SK-N-SH (cell line): Measurements from ENCODE around the gene ZNF791. TPM values are rescaled to one million over a fixed set of nuclear protein-coding genes. Genes with fewer than 3 reads are reported as not detected.
"Not testable (repeated sequence)": the region's sequence is repeated elsewhere in the genome, so short reads cannot be mapped to it uniquely, and the experiment has no call there.

Source experiments
- CTCF ChIA-PET: fragments of 300-600, 350-600 bp; formaldehyde crosslinking; extraction: SDS; loops from one replicate; lab custom pipeline; 2021; lab: Yijun Ruan, JAX
- POLR2A ChIA-PET: fragments of 350-600 bp; sonication (Branson Sonifier 250); formaldehyde crosslinking; extraction: SDS; loops from one replicate; lab custom pipeline; 2020; ENCODE audit warnings: antibody characterized with exemption, inconsistent platforms; lab: Yijun Ruan, JAX
- DNase-seq: peaks from one replicate; pipeline ENCODE4 v3.0.0; 2012
- H2AFZ ChIP-seq: fragments of 200-600 bp; sonication (generic); 2 replicates; pipeline ENCODE4 v1.8.1; 2016; ENCODE audit warnings: antibody characterized with exemption, mild to moderate bottlenecking, low read depth
- H3F3A ChIP-seq: fragments of 200-600 bp; sonication (generic); replicated peaks from 2 replicates; pipeline ENCODE3; 2016; ENCODE audit warnings: antibody characterized with exemption, mild to moderate bottlenecking; ENCODE audit not compliant: insufficient read depth
- H3K27ac ChIP-seq, 2 experiments: fragments of 200-500 bp in 1 of 2; fragments of 200-600 bp in 1 of 2; sonication (Bioruptor generic) in 1 of 2; sonication (generic), shearing (Covaris generic) in 1 of 2; 2 replicates each; pipeline versions ENCODE4 v1.5.1 to v1.6.1; 2014 to 2016; ENCODE audit warnings: low read depth in 2 of 2, inconsistent platforms in 1 of 2, low read length in 1 of 2, mild to moderate bottlenecking in 1 of 2, mixed read lengths in 1 of 2
- H3K27me3 ChIP-seq: fragments of 200-600 bp; sonication (generic), shearing (Covaris generic); 2 replicates; pipeline ENCODE4 v1.6.1; 2016; ENCODE audit warnings: mixed run types; ENCODE audit not compliant: insufficient read depth
- H3K36me3 ChIP-seq, 2 experiments: fragments of 200-500 bp in 1 of 2; fragments of 200-600 bp in 1 of 2; sonication (Bioruptor generic) in 1 of 2; sonication (generic) in 1 of 2; replicated peaks in 1 of 2; 2 replicates each; pipeline versions ENCODE3 to v1.5.1; 2014 to 2016; ENCODE audit warnings: low read length in 1 of 2, mild to moderate bottlenecking in 1 of 2; ENCODE audit not compliant: insufficient read depth in 2 of 2, control insufficient read depth in 1 of 2
- H3K4me1 ChIP-seq, 2 experiments: fragments of 200-500 bp in 1 of 2; fragments of 200-600 bp in 1 of 2; sonication (Bioruptor generic) in 1 of 2; sonication (generic), shearing (Covaris generic) in 1 of 2; 2 replicates each; pipeline versions ENCODE4 v1.5.1 to v1.6.1; 2014 to 2016; ENCODE audit warnings: low read depth in 1 of 2, low read length in 1 of 2, mixed run types in 1 of 2; ENCODE audit not compliant: insufficient read depth in 2 of 2, control insufficient read depth in 1 of 2
- H3K4me2 ChIP-seq: fragments of 200-600 bp; sonication (generic), shearing (Covaris generic); 2 replicates; pipeline ENCODE4 v1.6.1; 2017; ENCODE audit warnings: mixed run types
- H3K4me3 ChIP-seq, 2 experiments: fragments of 200-500 bp in 1 of 2; fragments of 200-600 bp in 1 of 2; sonication (Bioruptor generic) in 1 of 2; sonication (generic), shearing (Covaris generic) in 1 of 2; 2 replicates each; pipeline versions ENCODE4 v1.5.1 to v1.8.1; 2014 to 2016; ENCODE audit warnings: low read depth in 2 of 2, inconsistent platforms in 1 of 2, low read length in 1 of 2, mild to moderate bottlenecking in 1 of 2, mixed read lengths in 1 of 2, moderate library complexity in 1 of 2
- H3K79me2 ChIP-seq: fragments of 200-600 bp; sonication (generic); 2 replicates; pipeline ENCODE4 v1.8.1; 2017; ENCODE audit warnings: mild to moderate bottlenecking; ENCODE audit not compliant: insufficient read depth
- H3K9ac ChIP-seq: fragments of 200-600 bp; sonication (generic); 2 replicates; pipeline ENCODE4 v1.6.1; 2017; ENCODE audit warnings: mixed run types
- H3K9me2 ChIP-seq: fragments of 200-600 bp; sonication (generic); 2 replicates; pipeline ENCODE4 v1.6.1; 2017; ENCODE audit warnings: mixed run types
- H3K9me3 ChIP-seq: fragments of 200-600 bp; sonication (generic); 2 replicates; pipeline ENCODE4 v1.6.1; 2017; ENCODE audit warnings: mixed run types, mild to moderate bottlenecking, moderate library complexity
- H4K20me1 ChIP-seq: fragments of 200-600 bp; sonication (generic); 2 replicates; pipeline ENCODE4 v1.6.1; 2017; ENCODE audit warnings: mild to moderate bottlenecking, mixed run types; ENCODE audit not compliant: insufficient read depth
- CHD2 ChIP-seq: fragments of 150-350 bp; IDR thresholded peaks from 2 replicates; pipeline ENCODE4 v1.6.1; 2018; ENCODE audit warnings: low read length; ENCODE audit not compliant: partially characterized antibody
- ELF1 ChIP-seq: IDR thresholded peaks from 2 replicates; pipeline ENCODE4 v1.4.0; 2012
- EP300 ChIP-seq, 2 experiments: IDR thresholded peaks; 2 replicates each; pipeline versions ENCODE4 v1.4.0 to v1.6.1; 2012; ENCODE audit warnings: borderline replicate concordance in 1 of 2, low read depth in 1 of 2, low read length in 1 of 2
- EZH2phosphoT487 ChIP-seq: fragments of 200-600 bp; sonication (generic); IDR thresholded peaks from 2 replicates; pipeline ENCODE4 v1.6.1; 2017; ENCODE audit warnings: low read depth, mixed run types, mild to moderate bottlenecking, antibody characterized with exemption, moderate library complexity, borderline replicate concordance
- FOXJ3 ChIP-seq: sonication (generic); formaldehyde crosslinking; IDR thresholded peaks from 2 replicates; pipeline ENCODE4 v1.5.1; 2020; ENCODE audit warnings: mild to moderate bottlenecking, missing genetic modification reagents
- FOXM1 ChIP-seq: IDR thresholded peaks from 2 replicates; pipeline ENCODE4 v1.4.0; 2012; ENCODE audit warnings: low read depth, mild to moderate bottlenecking
- GABPA ChIP-seq: IDR thresholded peaks from 2 replicates; pipeline ENCODE4 v1.4.0; 2012; ENCODE audit warnings: low read depth, mild to moderate bottlenecking
- JUND ChIP-seq: IDR thresholded peaks from 2 replicates; pipeline ENCODE4 v1.4.0; 2012
- MEF2A ChIP-seq: IDR thresholded peaks from 2 replicates; pipeline ENCODE4 v1.4.0; 2012; ENCODE audit warnings: low read depth, borderline replicate concordance
- MXI1 ChIP-seq: IDR thresholded peaks from 2 replicates; pipeline ENCODE4 v1.6.1; 2012; ENCODE audit warnings: mild to moderate bottlenecking, low read depth, low read length, improper control_type of control experiment
- NFIC ChIP-seq: IDR thresholded peaks from 2 replicates; pipeline ENCODE4 v1.4.0; 2012; ENCODE audit warnings: borderline replicate concordance
- PBX3 ChIP-seq: IDR thresholded peaks from 2 replicates; pipeline ENCODE4; 2012
- RAD21 ChIP-seq: IDR thresholded peaks from 2 replicates; pipeline ENCODE4 v1.6.1; 2012; ENCODE audit warnings: mild to moderate bottlenecking, low read length
- RCOR1 ChIP-seq: fragments of 150-350 bp; IDR thresholded peaks from 2 replicates; pipeline ENCODE4 v1.6.1; 2017; ENCODE audit warnings: antibody characterized with exemption, low read length
- RFX5 ChIP-seq: IDR thresholded peaks from 2 replicates; pipeline ENCODE4 v1.6.1; 2012; ENCODE audit warnings: mild to moderate bottlenecking, improper control_type of control experiment, low read length
- TAF1 ChIP-seq: IDR thresholded peaks from 2 replicates; pipeline ENCODE4 v1.6.1; 2012; ENCODE audit warnings: low read depth, mild to moderate bottlenecking, low read length, moderate library complexity, borderline replicate concordance
- TCF12 ChIP-seq: IDR thresholded peaks from 2 replicates; pipeline ENCODE4 v1.4.0; 2012
- TEAD4 ChIP-seq: IDR thresholded peaks from 2 replicates; pipeline ENCODE4 v1.4.0; 2012; ENCODE audit warnings: mild to moderate bottlenecking, borderline replicate concordance; ENCODE audit not compliant: insufficient read depth
- WGBS: methylation state at CpG from one replicate; pipeline ENCODE4 v1.1.6; 2017; ENCODE audit warnings: low lambda C conversion rate; 5-methylcytosine and 5-hydroxymethylcytosine counted together
- polyA plus RNA-seq, 3 experiments: library from polyadenylated mRNA; depleted of rRNA; stranded (reverse); fragments of >200 nt; gene quantifications; 2 replicates each; pipeline ENCODE4 v1.2.3, GENCODE V29; 2012
- TF ChIP-seq, protein P1 (sequence below): IDR thresholded peaks from 2 replicates; pipeline ENCODE4 v1.4.0; 2012; ENCODE audit warnings: low read depth, borderline replicate concordance

ZNF791 gene
- polyA plus RNA-seq, 1 of the 3 experiments (the other 2 are of a cell fraction): 8.9 TPM

DNA sequence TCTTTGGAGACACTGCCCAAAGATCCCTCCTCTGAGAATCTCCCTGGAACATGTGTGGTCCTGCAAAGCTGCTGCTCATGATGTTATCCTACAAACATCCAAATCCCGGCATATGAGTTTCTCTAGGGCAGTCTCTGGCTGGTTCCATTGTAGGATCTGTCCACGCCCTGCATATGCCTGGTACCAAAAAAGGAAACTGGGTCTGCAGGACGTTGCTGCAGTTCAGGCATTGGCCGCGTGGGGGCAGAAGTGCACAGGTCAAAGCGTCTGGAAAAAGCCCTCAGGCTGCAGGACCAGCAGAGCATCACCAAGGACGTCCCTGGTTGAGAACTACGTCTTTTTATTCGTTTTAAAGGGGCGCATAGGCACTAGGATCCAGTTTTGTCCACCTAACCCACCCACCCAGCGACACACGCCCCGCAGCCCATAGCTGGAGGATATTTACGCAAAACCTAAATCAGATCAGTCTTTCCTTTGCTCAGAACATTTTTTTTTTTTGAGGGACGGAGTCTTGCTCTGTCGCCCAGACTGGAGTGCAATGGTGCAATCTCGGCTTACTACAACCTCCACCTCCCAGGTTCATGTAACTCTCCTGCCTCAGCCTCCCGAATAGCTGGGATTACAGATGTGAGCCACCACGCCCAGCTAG is 46.6 kb upstream of the ZNF791 start (continued):
- TF ChIP-seq, protein P1, sequence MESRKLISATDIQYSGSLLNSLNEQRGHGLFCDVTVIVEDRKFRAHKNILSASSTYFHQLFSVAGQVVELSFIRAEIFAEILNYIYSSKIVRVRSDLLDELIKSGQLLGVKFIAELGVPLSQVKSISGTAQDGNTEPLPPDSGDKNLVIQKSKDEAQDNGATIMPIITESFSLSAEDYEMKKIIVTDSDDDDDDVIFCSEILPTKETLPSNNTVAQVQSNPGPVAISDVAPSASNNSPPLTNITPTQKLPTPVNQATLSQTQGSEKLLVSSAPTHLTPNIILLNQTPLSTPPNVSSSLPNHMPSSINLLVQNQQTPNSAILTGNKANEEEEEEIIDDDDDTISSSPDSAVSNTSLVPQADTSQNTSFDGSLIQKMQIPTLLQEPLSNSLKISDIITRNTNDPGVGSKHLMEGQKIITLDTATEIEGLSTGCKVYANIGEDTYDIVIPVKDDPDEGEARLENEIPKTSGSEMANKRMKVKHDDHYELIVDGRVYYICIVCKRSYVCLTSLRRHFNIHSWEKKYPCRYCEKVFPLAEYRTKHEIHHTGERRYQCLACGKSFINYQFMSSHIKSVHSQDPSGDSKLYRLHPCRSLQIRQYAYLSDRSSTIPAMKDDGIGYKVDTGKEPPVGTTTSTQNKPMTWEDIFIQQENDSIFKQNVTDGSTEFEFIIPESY: no peak
- TF ChIP-seq FOXM1 (no peak), RFX5 (no peak), JUND (no peak), TCF12 (no peak), TAF1 (no peak), NFIC (no peak), MXI1 (peak; percentile 29; the same call in 1 of the 2 replicates), GABPA (no peak), TEAD4 (no peak), EP300 (IDR thresholded peaks at IDR 0.05; ENCODE audit: borderline replicate concordance in 1 of 2, low read depth in 1 of 2, low read length in 1 of 2) (no peak), EZH2phosphoT487 (no peak)

- H3K9ac ChIP-seq, H3K9me2 ChIP-seq, H3K4me2 ChIP-seq, CTCF ChIA-PET, H4K20me1 ChIP-seq, H3K79me2 ChIP-seq, H3K4me1 ChIP-seq, DNase-seq, H3K36me3 ChIP-seq, H2AFZ ChIP-seq, H3K4me3 ChIP-seq, H3K9me3 ChIP-seq, H3K27me3 ChIP-seq, H3F3A ChIP-seq, H3K27ac ChIP-seq, POLR2A ChIA-PET: not testable (repeated sequence)
- 63% methylated on average over 5 of the region's 5 CpGs for WGBS
Measured at GRCh38 chr19:12566380-12566779, 44.3 kb upstream of the ZNF791 start.

DNA sequence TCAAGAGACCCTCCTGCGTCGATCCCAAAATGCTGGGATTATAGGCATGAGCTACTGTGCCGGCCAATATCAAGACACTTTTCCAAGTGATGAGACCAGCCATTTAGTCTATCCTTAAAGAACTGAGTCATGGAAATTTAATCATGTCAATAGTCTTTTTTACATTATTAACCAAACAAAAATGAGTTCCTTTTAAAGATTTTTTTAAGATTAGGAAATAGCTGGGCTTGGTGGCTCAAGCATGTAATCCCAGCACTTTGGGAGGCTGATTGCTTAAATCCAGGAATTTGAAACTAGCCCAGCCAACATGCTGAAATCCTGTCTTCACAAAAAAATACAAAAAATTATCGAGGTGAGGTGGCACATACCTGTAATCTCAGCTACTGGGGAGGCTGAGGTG is 42.8 kb upstream of the ZNF791 start:
- Histone ChIP-seq H3K4me3 (no peak overlapping the region), H3K4me1 (peaks cover 0 to 3% of the 10 kb centered on the region in 2 experiments; a peak in 1 of 4 replicates), H4K20me1 (no peaks in the 10 kb centered on the region), H3K9me2 (no peaks in the 10 kb centered on the region), H3K4me2 (no peak overlapping the region), H3K27me3 (no peaks in the 10 kb centered on the region), H2AFZ (no peak overlapping the region), H3K9me3 (no peaks in the 10 kb centered on the region), H3K79me2 (no peaks in the 10 kb centered on the region), H3K36me3 (no peaks in the 10 kb centered on the region), H3F3A (no peaks in the 10 kb centered on the region), H3K27ac (no peak overlapping the region), H3K9ac (no peak overlapping the region)
- no peak for DNase-seq
- POLR2A ChIA-PET: interaction anchor here (0.6 to 0.7 kb wide), 3 partner anchors 40 to 98 kb away, joined by 3 to 5 read pairs (median 4); partner anchors contain the start of genes MAN2B1 and WDR83
- no peak for TF ChIP-seq FOXJ3 (CRISPR knock-in tag)
- no peak for TF ChIP-seq JUND
- no peak for TF ChIP-seq FOXM1
- TF ChIP-seq RCOR1: no peak
- TF ChIP-seq CHD2: no peak
- TF ChIP-seq MEF2A: no peak
- no peak for TF ChIP-seq EZH2phosphoT487
- TF ChIP-seq ELF1: no peak
- TF ChIP-seq PBX3: no peak
- no peak for TF ChIP-seq NFIC
- no peak for TF ChIP-seq RAD21
- CTCF ChIA-PET: interaction anchor here (1.1 kb wide), 2 partner anchors 72 to 104 kb away, joined by 3 to 4 read pairs; no protein-coding TSS in a partner anchor
- WGBS: 73% methylated on average over 4 of the region's 4 CpGs
